ENCODE results near the gene FES. TPM values are rescaled to one million over a fixed set of nuclear protein-coding genes. Genes with fewer than 3 reads are reported as not detected.

The FES gene
- total and polyA plus RNA-seq, 10 of the 15 experiments (the other 5 are each of a cell fraction or from before 2014, with no cell fraction given) = 0.07 to 23.9 (median 9.9) TPM

DNA sequence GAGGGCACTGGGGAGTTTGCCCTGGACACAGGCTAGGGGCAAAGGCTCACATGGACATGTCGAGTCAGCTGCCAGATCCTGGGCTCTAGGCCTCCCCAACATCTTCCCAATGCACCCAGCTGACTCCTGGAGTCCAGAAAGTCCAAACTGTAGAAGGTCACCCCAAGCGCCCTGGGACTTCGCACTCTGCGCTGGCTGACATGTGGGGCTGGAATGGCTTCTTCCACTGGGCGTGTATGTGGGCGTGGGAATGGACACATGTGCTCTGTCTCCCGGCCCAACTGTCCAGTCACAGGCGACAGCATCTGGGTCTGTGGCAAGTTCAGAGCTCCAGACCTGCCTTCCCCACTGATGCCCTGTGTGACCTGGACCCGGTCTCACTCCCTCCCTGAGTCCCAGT, 29.2 kb upstream of the FES start:
- Histone ChIP-seq H3K9ac (ENCODE audit: control insufficient read depth, insufficient read depth, low read length) (no peak overlapping the region), H3K27ac (ENCODE audit: control insufficient read depth, insufficient read depth) (no peak overlapping the region; the same call in 1 of the 2 replicates), H3K27me3 (replicated peaks in 1 of 2; ENCODE audit: control insufficient read depth in 2 of 2, insufficient read depth in 2 of 2, low read length in 1 of 2) (no peaks in the 10 kb centered on the region), H3K9me3 (replicated peaks; ENCODE audit: control insufficient read depth, insufficient read depth, low read length) (no peaks in the 10 kb centered on the region; the same call in 2 of the 3 replicates), H3K79me2 (ENCODE audit: control insufficient read depth, insufficient read depth, low read length) (no peaks in the 10 kb centered on the region), H4K20me1 (ENCODE audit: control insufficient read depth, insufficient read depth) (no peaks in the 10 kb centered on the region), H2AFZ (ENCODE audit: control insufficient read depth, low read depth, low read length) (no peak overlapping the region), H3K4me3 (no peak overlapping the region), H3K4me2 (ENCODE audit: control insufficient read depth, insufficient read depth) (no peak overlapping the region), H3K4me1 (ENCODE audit: control insufficient read depth, insufficient read depth, low read length) (peaks cover 57% of the 10 kb centered on the region), H3K36me3 (ENCODE audit: control insufficient read depth in 2 of 2, insufficient read depth in 2 of 2, low read length in 1 of 2) (no peaks in the 10 kb centered on the region)
- FAIRE-seq = no peak
- CTCF ChIA-PET = interaction anchor here (0.8 to 3.0 kb wide), 4 partner anchors 13 to 76 kb away, joined by 3 to 11 read pairs (median 4); partner anchors contain the start of genes FURIN and HDDC3
- DNase-seq (ENCODE audit: low read depth, low spot score) = no peak
- SMC1A ChIA-PET (ENCODE audit: uncharacterized antibody, unreplicated experiment) = interaction anchor here (0.7 to 1.6 kb wide), 4 partner anchors 10 to 401 kb away, joined by 3 to 4 read pairs (median 3); partner anchors contain the start of gene FURIN
- ATAC-seq = no peak
- 94% methylated on average over 9 of the region's 9 CpGs for WGBS (ENCODE audit: insufficient coverage, insufficient replicate concordance, low lambda C conversion rate, missing lambda C conversion rate)
- POLR2A ChIA-PET = interaction anchor here (0.5 to 1.5 kb wide), 5 partner anchors 16 to 294 kb away, joined by 3 to 7 read pairs (median 4); no protein-coding TSS in a partner anchor
- in situ Hi-C loops (cut with MboI) (no loop called here), intact Hi-C loops (cut with micrococcal nuclease; ENCODE audit: unreplicated experiment) (loop anchor here (10.0 kb wide), 1 partner anchor 80 kb away; the partner anchor contains the start of genes HDDC3 and UNC45A)
- no TSS peak for BruUV-seq (replicated peaks)
- TF ChIP-seq ETV6 (conservative IDR thresholded peaks at IDR 0.05 in 1 of 2, IDR thresholded peaks at IDR 0.05 in 1 of 2; ENCODE audit: borderline replicate concordance in 1 of 2, low read depth in 1 of 2) (no peak), BACH1 (IDR thresholded peaks at IDR 0.05; ENCODE audit: borderline replicate concordance) (no peak), NFXL1 (IDR thresholded peaks at IDR 0.05; ENCODE audit: borderline replicate concordance) (no peak)
- RAD21 ChIA-PET (ENCODE audit: unreplicated experiment) = interaction anchor here (0.7 to 3.2 kb wide), 5 partner anchors 14 to 147 kb away, joined by 3 to 10 read pairs (median 4); no protein-coding TSS in a partner anchor

DNA sequence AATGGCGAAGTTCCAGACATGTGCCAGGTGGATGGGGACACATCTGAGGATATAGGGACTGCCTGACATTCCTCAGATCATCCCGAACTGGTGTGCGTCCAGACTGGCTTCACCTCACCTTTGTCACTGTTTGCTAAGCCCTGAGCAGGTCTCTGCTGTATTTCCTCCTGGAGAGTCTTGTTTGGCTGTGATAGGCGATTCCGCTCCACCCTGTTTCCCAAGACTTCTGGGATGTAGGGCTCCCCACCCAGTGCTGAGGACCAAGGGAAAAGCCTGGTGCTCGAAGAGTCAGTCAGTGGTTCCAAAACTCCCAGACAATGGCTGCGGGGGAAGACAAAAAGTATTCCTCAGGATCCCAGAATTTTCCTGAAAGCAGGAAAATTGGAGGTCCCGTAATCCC, 27.0 kb upstream of the FES start:
- Histone ChIP-seq H3K4me3 (no peak overlapping the region), H3K36me3 (ENCODE audit: control insufficient read depth in 2 of 2, insufficient read depth in 2 of 2, low read length in 1 of 2) (no peaks in the 10 kb centered on the region), H3K4me1 (ENCODE audit: control insufficient read depth, insufficient read depth, low read length) (peaks cover 45% of the 10 kb centered on the region), H3K27ac (ENCODE audit: control insufficient read depth, insufficient read depth) (no peak overlapping the region), H3K9me3 (replicated peaks; ENCODE audit: control insufficient read depth, insufficient read depth, low read length) (no peaks in the 10 kb centered on the region), H3K4me2 (ENCODE audit: control insufficient read depth, insufficient read depth) (no peak overlapping the region), H4K20me1 (ENCODE audit: control insufficient read depth, insufficient read depth) (no peaks in the 10 kb centered on the region), H2AFZ (ENCODE audit: control insufficient read depth, low read depth, low read length) (no peak overlapping the region), H3K79me2 (ENCODE audit: control insufficient read depth, insufficient read depth, low read length) (no peaks in the 10 kb centered on the region), H3K27me3 (replicated peaks in 1 of 2; ENCODE audit: control insufficient read depth in 2 of 2, insufficient read depth in 2 of 2, low read length in 1 of 2) (no peaks in the 10 kb centered on the region), H3K9ac (ENCODE audit: control insufficient read depth, insufficient read depth, low read length) (no peak overlapping the region)
- POLR2A ChIA-PET = no interaction called here
- ATAC-seq (no peak), FAIRE-seq (no peak), DNase-seq (ENCODE audit: low read depth, low spot score) (no peak)
- in situ Hi-C loops (cut with MboI) (no loop called here), intact Hi-C loops (cut with micrococcal nuclease; ENCODE audit: unreplicated experiment) (loop anchor here (10.0 kb wide), 1 partner anchor 77 kb away; the partner anchor contains the start of genes HDDC3 and UNC45A)
- SMC1A ChIA-PET (ENCODE audit: uncharacterized antibody, unreplicated experiment) = interaction anchor here (1.3 to 1.4 kb wide), 2 partner anchors 13 to 27 kb away, joined by 3 to 4 read pairs; partner anchors contain the start of gene FES
- no TSS peak for BruUV-seq (replicated peaks)
- 76% methylated on average over 8 of the region's 8 CpGs for WGBS (ENCODE audit: insufficient coverage, insufficient replicate concordance, low lambda C conversion rate, missing lambda C conversion rate)
- RAD21 ChIA-PET (ENCODE audit: unreplicated experiment) = no interaction called here
- CTCF ChIA-PET = interaction anchor here (1.3 kb wide), 1 partner anchor 15 kb away, joined by 3 read pairs; no protein-coding TSS in a partner anchor
- no peak for TF ChIP-seq LARP7 (IDR thresholded peaks at IDR 0.05)
- TF ChIP-seq ZNF207 (IDR thresholded peaks at IDR 0.05; ENCODE audit: borderline replicate concordance) = no peak
- no peak; the same call in none of the 2 replicates for TF ChIP-seq IKZF1 (conservative IDR thresholded peaks at IDR 0.05)
- no peak for TF ChIP-seq HDAC2 (IDR thresholded peaks at IDR 0.05)
- TF ChIP-seq HDAC6 (IDR thresholded peaks at IDR 0.05; ENCODE audit: unreplicated experiment) = no peak
- no peak for TF ChIP-seq DPF2 (IDR thresholded peaks at IDR 0.05)
- TF ChIP-seq POLR2AphosphoS5 (IDR thresholded peaks at IDR 0.05; ENCODE audit: low read length) = no peak
- TF ChIP-seq CBX3 (IDR thresholded peaks at IDR 0.05; ENCODE audit: borderline replicate concordance, low read depth) = no peak
- TF ChIP-seq, protein P1, sequence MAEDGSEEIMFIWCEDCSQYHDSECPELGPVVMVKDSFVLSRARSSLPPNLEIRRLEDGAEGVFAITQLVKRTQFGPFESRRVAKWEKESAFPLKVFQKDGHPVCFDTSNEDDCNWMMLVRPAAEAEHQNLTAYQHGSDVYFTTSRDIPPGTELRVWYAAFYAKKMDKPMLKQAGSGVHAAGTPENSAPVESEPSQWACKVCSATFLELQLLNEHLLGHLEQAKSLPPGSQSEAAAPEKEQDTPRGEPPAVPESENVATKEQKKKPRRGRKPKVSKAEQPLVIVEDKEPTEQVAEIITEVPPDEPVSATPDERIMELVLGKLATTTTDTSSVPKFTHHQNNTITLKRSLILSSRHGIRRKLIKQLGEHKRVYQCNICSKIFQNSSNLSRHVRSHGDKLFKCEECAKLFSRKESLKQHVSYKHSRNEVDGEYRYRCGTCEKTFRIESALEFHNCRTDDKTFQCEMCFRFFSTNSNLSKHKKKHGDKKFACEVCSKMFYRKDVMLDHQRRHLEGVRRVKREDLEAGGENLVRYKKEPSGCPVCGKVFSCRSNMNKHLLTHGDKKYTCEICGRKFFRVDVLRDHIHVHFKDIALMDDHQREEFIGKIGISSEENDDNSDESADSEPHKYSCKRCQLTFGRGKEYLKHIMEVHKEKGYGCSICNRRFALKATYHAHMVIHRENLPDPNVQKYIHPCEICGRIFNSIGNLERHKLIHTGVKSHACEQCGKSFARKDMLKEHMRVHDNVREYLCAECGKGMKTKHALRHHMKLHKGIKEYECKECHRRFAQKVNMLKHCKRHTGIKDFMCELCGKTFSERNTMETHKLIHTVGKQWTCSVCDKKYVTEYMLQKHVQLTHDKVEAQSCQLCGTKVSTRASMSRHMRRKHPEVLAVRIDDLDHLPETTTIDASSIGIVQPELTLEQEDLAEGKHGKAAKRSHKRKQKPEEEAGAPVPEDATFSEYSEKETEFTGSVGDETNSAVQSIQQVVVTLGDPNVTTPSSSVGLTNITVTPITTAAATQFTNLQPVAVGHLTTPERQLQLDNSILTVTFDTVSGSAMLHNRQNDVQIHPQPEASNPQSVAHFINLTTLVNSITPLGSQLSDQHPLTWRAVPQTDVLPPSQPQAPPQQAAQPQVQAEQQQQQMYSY (CRISPR knock-in tag; IDR thresholded peaks at IDR 0.05) = no peak
- no peak for TF ChIP-seq EZH2 (IDR thresholded peaks at IDR 0.05; ENCODE audit: borderline replicate concordance, control insufficient read depth, low read depth, low read length)

Data from GM12878 (cell line).